ENCODE results near the gene ZYX. TPM values are rescaled to one million over a fixed set of nuclear protein-coding genes. Genes with fewer than 3 reads are reported as not detected.

Gene ZYX
- total RNA-seq, 2 experiments from 2014 or later: 105 to 107 TPM

GRCh38 chr7:143360788-143361551 lies 20.2 kb upstream of the ZYX start:
- ChIA-PET POLR2A (no interaction called here), CTCF (interaction anchor here (0.6 to 0.8 kb wide), 2 partner anchors 19 kb away, joined by 3 read pairs; no protein-coding TSS in a partner anchor)

GRCh38 chr7:143361552-143362130 lies 19.5 kb upstream of the ZYX start:
- POLR2A ChIA-PET: no interaction called here
- CTCF ChIA-PET: interaction anchor here (0.6 kb wide), 1 partner anchor 19 kb away, joined by 3 read pairs; no protein-coding TSS in a partner anchor

- POLR2A ChIA-PET: interaction anchor here (0.6 kb wide), 1 partner anchor 8 kb away, joined by 3 read pairs; no protein-coding TSS in a partner anchor
- CTCF ChIA-PET: interaction anchor here (0.7 to 1.2 kb wide), 2 partner anchors 10 to 13 kb away, joined by 3 read pairs; no protein-coding TSS in a partner anchor
Observed at GRCh38 chr7:143362131-143363015, 18.8 kb upstream of the ZYX start, which contains the start of gene FAM131B. Gene FAM131B, minus strand, starts transcription at chr7:143362713. Its CDS starts 110 bp downstream, at chr7:143362603.

- CTCF ChIA-PET: interaction anchor here (1.2 to 2.7 kb wide), 3 partner anchors 12 to 18 kb away, joined by 3 to 7 read pairs (median 5); no protein-coding TSS in a partner anchor
- POLR2A ChIA-PET: no interaction called here
Observed at GRCh38 chr7:143363016-143363937, 17.9 kb upstream of the ZYX start.

GRCh38 chr7:143367972-143368371 lies 13.2 kb upstream of the ZYX start:
- ChIA-PET CTCF (interaction anchor here (1.2 to 1.6 kb wide), 2 partner anchors 12 to 128 kb away, joined by 3 to 4 read pairs; no protein-coding TSS in a partner anchor), POLR2A (no interaction called here)

- ChIA-PET CTCF (interaction anchor here (1.6 kb wide), 1 partner anchor 128 kb away, joined by 3 read pairs; no protein-coding TSS in a partner anchor), POLR2A (interaction anchor here (0.7 kb wide), 1 partner anchor 12 kb away, joined by 3 read pairs; no protein-coding TSS in a partner anchor)
Observed at GRCh38 chr7:143368387-143368786, 12.8 kb upstream of the ZYX start.

GRCh38 chr7:143369678-143370651 lies 11.2 kb upstream of the ZYX start:
- POLR2A ChIA-PET: interaction anchor here (0.9 kb wide), 1 partner anchor 7 kb away, joined by 3 read pairs; the partner anchor contains the start of gene FAM131B
- CTCF ChIA-PET: interaction anchor here (1.1 to 1.8 kb wide), 3 partner anchors 10 to 130 kb away, joined by 3 to 17 read pairs (median 6); no protein-coding TSS in a partner anchor

GRCh38 chr7:143372070-143372469 lies 9.1 kb upstream of the ZYX start:
- POLR2A ChIA-PET: interaction anchor here (0.5 kb wide), 1 partner anchor 101 kb away, joined by 4 read pairs; no protein-coding TSS in a partner anchor

GRCh38 chr7:143373255-143373794 lies 7.8 kb upstream of the ZYX start:
- POLR2A ChIA-PET: no interaction called here
- CTCF ChIA-PET: interaction anchor here (0.8 kb wide), 1 partner anchor 28 kb away, joined by 3 read pairs; no protein-coding TSS in a partner anchor

More at GRCh38 chr7:143372070-143372469, 9.1 kb upstream of the ZYX start:
- CTCF ChIA-PET: interaction anchor here (0.8 to 1.8 kb wide), 3 partner anchors 8 to 131 kb away, joined by 3 to 17 read pairs (median 5); partner anchors contain the start of gene FAM131B

GRCh38 chr7:143374561-143374960 lies 6.6 kb upstream of the ZYX start:
- ChIA-PET POLR2A (interaction anchor here (1.3 kb wide), 1 partner anchor 87 kb away, joined by 4 read pairs; the partner anchor contains the start of gene CASP2), CTCF (interaction anchor here (0.5 to 1.8 kb wide), 5 partner anchors 10 to 134 kb away, joined by 3 to 7 read pairs (median 4); no protein-coding TSS in a partner anchor)

GRCh38 chr7:143375298-143376034 lies 5.7 kb upstream of the ZYX start:
- POLR2A ChIA-PET: interaction anchor here (1.3 kb wide), 1 partner anchor 88 kb away, joined by 4 read pairs; the partner anchor contains the start of gene CASP2
- CTCF ChIA-PET: interaction anchor here (0.8 to 1.9 kb wide), 8 partner anchors 11 to 135 kb away, joined by 3 to 7 read pairs (median 4); partner anchors contain the start of gene FAM131B

GRCh38 chr7:143376396-143376795 lies 4.7 kb upstream of the ZYX start:
- POLR2A ChIA-PET: no interaction called here
- CTCF ChIA-PET: interaction anchor here (1.9 kb wide), 1 partner anchor 12 kb away, joined by 4 read pairs; no protein-coding TSS in a partner anchor

- CTCF ChIA-PET: interaction anchor here (0.7 to 1.9 kb wide), 23 partner anchors 9 to 593 kb away, joined by 3 to 17 read pairs (median 4); partner anchors contain the start of genes CASP2 and EPHA1
Observed at GRCh38 chr7:143379611-143380259, 1.4 kb upstream of the ZYX start.

GRCh38 chr7:143380260-143380645 lies 892 bp upstream of the ZYX start:
- ChIA-PET POLR2A (interaction anchor here (0.7 to 1.2 kb wide), 5 partner anchors 11 to 851 kb away, joined by 3 to 7 read pairs (median 3); partner anchors contain the start of gene EPHA1), CTCF (interaction anchor here (0.6 to 1.9 kb wide), 24 partner anchors 9 to 571 kb away, joined by 3 to 17 read pairs (median 4); partner anchors contain the start of genes CASP2 and EPHA1)

More at GRCh38 chr7:143379611-143380259, 1.4 kb upstream of the ZYX start:
- POLR2A ChIA-PET: interaction anchor here (0.7 to 1.2 kb wide), 5 partner anchors 11 to 850 kb away, joined by 3 to 7 read pairs (median 3); partner anchors contain the start of gene EPHA1

Measured in activated CD8-positive, alpha-beta memory T cell treated with anti-CD3 and anti-CD28 coated beads for 36 hours (primary cell).